ENCODE measurements around the gene AP1M1. TPM values are rescaled to one million over a fixed set of nuclear protein-coding genes. Genes with fewer than 3 reads are reported as not detected.

Gene AP1M1
- total RNA-seq, 1 experiment from 2014 or later = 81.6 TPM

Other genes starting within 250 kb of the AP1M1 start
- not detected in 2 replicates for gene OR10H4, start 248.9 kb upstream of the AP1M1 start, total RNA-seq (2014; rRNA removed; shearing (Covaris generic); ENCODE audit: low replicate concordance)
- gene TPM4, start 121.4 kb upstream of the AP1M1 start, total RNA-seq (2014; rRNA removed; shearing (Covaris generic); ENCODE audit: low replicate concordance) = 332 and 385 TPM in 2 replicates
- 72.2 and 122 TPM in 2 replicates for gene RAB8A, start 86.0 kb upstream of the AP1M1 start, total RNA-seq (2014; rRNA removed; shearing (Covaris generic); ENCODE audit: low replicate concordance)
- not detected in 2 replicates for gene HSH2D, start 54.2 kb upstream of the AP1M1 start, total RNA-seq (2014; rRNA removed; shearing (Covaris generic); ENCODE audit: low replicate concordance)
- 7.3 TPM in 1 of 2 replicates, not detected in the other for gene CIB3, start 24.4 kb upstream of the AP1M1 start, total RNA-seq (2014; rRNA removed; shearing (Covaris generic); ENCODE audit: low replicate concordance)
- 140 and 164 TPM in 2 replicates for gene FAM32A, start 12.5 kb upstream of the AP1M1 start, total RNA-seq (2014; rRNA removed; shearing (Covaris generic); ENCODE audit: low replicate concordance)
- gene KLF2, start 126.9 kb downstream of the AP1M1 start, total RNA-seq (2014; rRNA removed; shearing (Covaris generic); ENCODE audit: low replicate concordance) = 0.55 and 3.0 TPM in 2 replicates